HUDEP-2 (cell line): ENCODE results near the gene PHLDB2.

ENCODE experiments used
- DNase-seq, 76 experiments: peaks; one replicate each; lab custom pipeline; 2025; ENCODE audit not compliant: unreplicated experiment in 76 of 76; lab: John Stamatoyannopoulos, UW

Gene PHLDB2

DNA sequence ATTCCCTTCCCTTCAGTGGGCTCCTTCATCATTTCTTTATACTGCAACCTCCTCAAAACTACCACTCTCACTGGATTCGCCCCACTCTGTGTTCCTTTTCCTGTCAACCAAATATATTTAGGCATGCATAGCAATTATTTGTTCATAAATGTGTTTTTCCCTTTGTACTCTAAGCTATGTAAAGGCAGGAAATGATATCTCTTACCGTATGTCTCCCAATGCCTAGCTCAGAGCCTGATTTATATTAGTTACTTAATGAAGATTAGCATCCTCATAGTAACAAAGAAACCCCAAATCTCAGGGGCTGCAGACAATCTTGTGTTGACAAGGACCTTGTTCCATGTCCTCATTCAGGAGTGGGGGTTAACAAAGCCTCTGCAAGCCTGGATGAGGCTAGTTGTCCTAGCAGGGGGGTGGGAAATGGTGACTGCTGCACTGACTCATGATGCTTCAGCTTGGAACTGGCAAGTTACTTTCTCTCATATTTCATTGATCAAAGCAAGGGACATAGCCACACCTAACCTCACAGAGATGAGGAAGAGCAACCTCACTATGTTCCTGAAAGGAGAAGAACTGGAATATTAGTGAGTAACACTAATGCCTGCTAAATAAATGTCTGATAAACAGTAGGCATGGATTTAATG, 15.2 kb downstream of the PHLDB2 start:
- no peak for DNase-seq

- no peak for DNase-seq
Measured at GRCh38 chr3:111881480-111881879, 22.4 kb downstream of the PHLDB2 start.

- DNase-seq, result no peak
Measured at GRCh38 chr3:111882194-111882593, 23.1 kb downstream of the PHLDB2 start.

- no peak for DNase-seq
Measured at GRCh38 chr3:111882799-111883198, 23.7 kb downstream of the PHLDB2 start.

DNA sequence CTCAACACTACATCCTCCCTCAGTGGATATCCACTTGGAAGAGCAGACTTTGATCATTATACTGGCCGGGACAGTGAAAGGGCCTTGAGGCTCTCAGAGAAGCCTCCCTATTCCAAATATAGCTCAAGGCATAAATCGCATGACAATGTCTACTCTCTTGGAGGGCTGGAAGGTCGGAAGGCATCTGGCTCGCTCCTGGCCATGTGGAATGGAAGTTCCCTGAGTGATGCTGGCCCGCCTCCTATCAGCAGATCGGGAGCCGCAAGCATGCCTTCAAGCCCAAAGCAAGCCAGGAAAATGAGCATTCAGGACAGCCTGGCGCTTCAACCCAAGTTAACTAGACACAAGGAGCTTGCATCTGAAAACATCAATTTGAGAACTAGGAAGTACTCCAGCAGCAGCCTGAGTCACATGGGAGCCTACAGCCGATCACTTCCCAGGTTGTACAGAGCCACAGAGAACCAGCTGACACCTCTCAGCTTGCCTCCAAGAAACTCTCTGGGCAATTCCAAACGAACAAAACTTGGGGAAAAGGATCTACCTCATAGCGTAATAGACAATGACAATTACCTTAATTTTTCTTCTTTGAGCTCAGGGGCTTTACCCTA, 25.4 kb downstream of the PHLDB2 start:
- no peak for DNase-seq

- DNase-seq, result no peak
Measured at GRCh38 chr3:111885578-111885977, 26.5 kb downstream of the PHLDB2 start.

- no peak for DNase-seq
Measured at GRCh38 chr3:111890051-111890580, 31.1 kb downstream of the PHLDB2 start.

DNA sequence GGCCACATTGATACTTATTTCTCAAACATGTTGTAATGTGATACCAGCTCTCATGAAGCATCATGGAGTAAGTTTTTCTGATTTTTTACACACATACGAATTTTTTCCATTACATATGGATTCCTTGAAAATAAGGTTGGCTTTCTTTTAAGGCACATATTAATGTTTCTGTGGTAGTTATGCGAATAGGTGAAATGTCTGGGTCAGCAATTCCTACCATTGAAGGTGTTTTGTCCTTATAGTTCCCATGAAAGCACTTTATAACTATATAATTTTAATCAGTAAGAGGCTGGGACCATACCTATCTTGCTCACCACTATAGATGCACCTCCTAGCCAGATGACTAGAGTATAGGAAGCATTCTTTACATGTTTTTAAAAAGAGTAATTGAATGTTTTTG, 33.0 kb downstream of the PHLDB2 start:
- DNase-seq, result no peak

GRCh38 chr3:111895071-111895470, 36.0 kb downstream of the PHLDB2 start:
- peak in 4 of 76 experiments; percentile 0 to 21 (median 4) for DNase-seq

DNA sequence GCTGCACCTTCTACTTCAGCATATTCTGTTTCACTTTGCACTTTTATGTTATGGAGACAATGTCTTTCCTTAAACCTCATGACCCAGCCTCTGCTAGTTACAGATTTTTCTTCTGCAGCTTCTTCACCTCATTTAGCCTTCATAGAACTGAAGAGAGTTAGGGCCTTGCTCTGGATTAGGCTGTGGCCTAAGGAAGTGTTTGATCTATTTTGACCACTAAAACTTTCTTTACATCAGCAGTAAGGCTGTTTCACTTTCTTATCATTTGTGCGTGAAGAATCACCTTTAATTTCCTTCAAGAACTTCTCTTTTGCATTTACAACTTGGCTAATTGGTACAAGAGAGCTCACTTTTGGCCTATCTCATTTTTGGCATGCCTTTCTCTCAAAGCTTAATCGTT, 40.9 kb downstream of the PHLDB2 start:
- no peak for DNase-seq

DNA sequence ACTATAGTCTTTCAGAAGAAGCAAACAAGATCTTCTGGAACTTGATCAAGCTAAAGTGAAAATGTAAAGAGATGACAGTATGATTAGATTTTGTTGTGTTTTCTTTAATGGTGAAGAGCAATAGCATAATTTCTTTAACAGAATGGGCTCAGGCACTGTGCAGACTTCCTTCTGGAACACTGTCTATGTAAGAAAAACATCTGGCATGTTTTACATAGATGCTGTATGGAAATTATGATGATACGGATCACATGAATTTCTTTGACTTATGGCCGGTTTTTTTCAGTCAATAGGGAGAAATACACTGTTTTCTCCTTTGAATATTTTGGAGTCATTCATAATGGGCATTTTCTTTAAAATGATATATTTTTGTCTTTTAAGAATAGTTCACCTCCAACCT, 42.6 kb downstream of the PHLDB2 start:
- DNase-seq, result no peak

- no peak for DNase-seq
Measured at GRCh38 chr3:111902534-111902933, 43.5 kb downstream of the PHLDB2 start.

GRCh38 chr3:111903067-111903511, 44.0 kb downstream of the PHLDB2 start:
- no peak for DNase-seq

- DNase-seq, result no peak
Measured at GRCh38 chr3:111904376-111905241, 45.5 kb downstream of the PHLDB2 start.

GRCh38 chr3:111906656-111907055, 47.6 kb downstream of the PHLDB2 start:
- DNase-seq, result no peak

GRCh38 chr3:111907151-111907550, 48.1 kb downstream of the PHLDB2 start:
- DNase-seq, result no peak

DNA sequence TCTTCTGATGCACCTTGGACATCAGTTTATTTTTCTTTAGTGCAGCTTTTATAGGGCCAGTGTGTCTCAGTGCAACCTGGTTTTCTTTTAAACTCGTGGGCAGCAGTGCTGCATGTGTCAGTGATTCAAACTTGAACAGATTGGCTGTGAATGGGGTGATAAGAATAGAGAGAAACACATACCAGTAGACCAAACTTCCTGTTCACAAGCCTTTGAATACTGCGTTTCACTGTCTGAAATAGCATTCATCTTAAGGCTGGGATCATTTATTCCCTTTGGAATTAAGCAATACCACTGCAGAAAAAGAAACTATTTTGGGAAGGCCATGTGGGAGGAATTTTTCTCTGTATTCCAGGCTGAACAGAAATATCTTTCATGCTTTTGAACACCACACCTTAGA, 51.7 kb downstream of the PHLDB2 start:
- DNase-seq, result no peak

- no peak for DNase-seq
Measured at GRCh38 chr3:111911446-111911845, 52.4 kb downstream of the PHLDB2 start.

DNA sequence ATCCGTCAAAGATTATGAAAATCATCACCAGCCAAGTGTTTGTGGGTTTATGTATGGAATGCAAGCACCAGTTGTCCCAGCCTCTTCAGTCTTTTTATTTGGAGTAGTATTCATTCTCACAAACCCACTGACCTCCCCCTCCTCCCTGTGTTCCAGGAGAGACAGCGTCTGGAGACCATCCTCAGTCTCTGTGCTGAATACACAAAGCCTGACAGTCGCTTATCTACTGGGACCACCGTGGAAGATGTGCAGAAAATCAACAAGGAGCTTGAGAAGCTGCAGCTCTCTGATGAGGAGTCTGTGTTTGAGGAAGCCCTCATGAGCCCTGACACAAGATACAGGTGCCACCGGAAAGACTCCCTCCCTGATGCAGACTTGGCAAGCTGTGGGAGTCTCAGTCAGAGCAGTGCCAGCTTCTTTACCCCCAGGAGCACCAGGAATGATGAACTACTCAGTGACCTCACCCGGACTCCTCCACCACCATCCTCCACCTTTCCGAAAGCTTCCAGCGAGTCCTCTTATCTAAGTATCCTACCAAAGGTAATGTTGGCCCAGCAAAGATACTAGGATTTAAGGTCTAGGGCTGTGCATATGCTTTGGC, 54.2 kb downstream of the PHLDB2 start:
- DNase-seq, result no peak

- no peak for DNase-seq
Measured at GRCh38 chr3:111915905-111916304, 56.8 kb downstream of the PHLDB2 start.

DNA sequence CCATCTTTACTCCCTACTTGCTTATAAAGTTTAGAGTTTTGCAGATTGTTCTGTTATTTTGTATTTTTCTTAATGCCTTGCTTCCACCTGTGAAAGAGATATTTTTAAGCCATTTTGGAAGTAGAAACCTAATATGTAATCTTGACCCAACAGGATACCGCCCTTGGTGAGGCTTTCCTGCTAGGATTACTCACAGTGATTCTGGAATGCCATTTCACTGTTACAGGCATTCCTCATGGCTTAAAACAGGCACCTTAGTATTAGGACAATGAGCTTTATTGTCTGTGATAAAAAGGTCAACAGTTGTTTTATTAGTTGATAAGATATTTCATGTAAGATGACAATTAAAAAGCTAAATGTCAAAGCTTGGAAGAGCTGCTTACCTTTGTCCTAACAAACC, 58.2 kb downstream of the PHLDB2 start:
- no peak for DNase-seq
